Left forelimb (tissue), 1 donor: Measurements from ENCODE around the gene TMEM62.

Experiments
- DNase-seq: peaks from one replicate; pipeline ENCODE4 v3.0.0-alpha.2; 2018; ENCODE audit warnings: low spot score

Gene TMEM62

DNA sequence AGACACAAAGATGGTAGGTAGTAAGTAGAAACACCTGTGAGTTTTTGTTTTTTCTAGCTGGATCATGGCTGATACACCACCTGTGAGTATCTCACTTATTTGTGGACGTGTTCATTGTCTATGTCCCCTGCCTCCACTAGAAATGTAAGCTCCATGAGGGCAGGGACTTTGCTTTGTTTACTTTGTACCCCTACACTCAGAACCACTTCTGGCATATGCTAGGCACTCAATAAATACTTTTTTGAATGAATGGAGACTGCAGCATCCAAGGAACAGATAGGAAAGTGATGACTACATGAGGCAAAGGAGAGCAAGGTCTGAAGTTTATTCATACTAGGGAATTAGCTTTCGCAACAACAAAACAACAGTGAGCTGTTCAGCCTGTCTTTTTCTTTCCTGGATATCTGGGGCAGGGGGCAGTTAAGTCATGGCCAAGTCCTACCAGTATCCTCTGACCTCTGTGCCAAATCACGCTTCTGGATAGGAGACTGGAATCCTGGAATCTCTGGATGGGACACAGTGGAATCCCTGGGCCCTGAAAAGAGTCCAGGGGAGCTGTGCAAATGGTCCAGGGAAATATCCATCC, 99.0 kb downstream of the TMEM62 start:
- no peak for DNase-seq
